Activated T-cell treated with anti-CD3 and anti-CD28 coated beads for 48 hours (primary cell): ENCODE measurements around the gene MTRFR.
A peak's percentile ranks its signal among the peaks of the same experiment; 100 is the strongest.
"Not testable (repeated sequence)": the region's sequence is repeated elsewhere in the genome, so short reads cannot be mapped to it uniquely, and the experiment has no call there.

Source experiments
- DNase-seq: peaks from one replicate; pipeline ENCODE4 v3.0.0-alpha.2; 2020; ENCODE audit warnings: low read depth

The MTRFR gene

GRCh38 chr12:123248996-123249741 lies 15.9 kb downstream of the MTRFR start:
- DNase-seq = not testable (repeated sequence)

GRCh38 chr12:123250471-123251383 lies 17.5 kb downstream of the MTRFR start:
- DNase-seq = no peak

DNA sequence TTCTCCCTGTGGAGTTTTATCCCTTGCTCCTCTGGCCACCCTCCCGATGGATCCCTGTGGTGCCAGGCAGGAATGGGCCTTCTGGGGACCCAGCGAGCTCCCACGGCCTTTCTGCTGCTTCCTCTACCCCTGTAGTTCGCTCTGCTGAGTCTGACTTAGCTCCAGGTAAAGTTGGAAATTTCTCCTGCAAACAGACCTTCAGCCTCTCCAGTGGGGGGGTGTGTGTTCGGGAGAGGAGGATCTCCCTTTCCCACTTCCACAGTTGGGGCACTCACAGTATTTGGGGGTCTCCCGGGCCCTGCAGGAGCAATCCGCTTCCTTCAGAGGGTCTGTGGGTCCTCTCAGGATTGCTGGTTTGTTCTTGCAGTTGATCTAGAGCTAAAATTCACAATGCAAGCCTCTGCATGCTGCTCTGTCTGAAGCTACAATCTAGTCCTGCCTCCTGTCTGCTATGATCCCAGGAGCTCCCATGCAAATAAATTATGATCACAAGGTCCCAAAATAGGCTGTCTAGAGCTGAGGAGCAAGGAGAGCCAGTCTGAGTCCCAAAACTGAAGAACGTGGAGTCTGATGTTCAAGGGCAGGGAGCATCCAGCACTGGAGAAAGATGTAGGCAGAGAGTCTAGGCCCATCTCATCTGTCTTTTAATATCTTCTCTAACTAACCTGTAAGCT lies 18.3 kb downstream of the MTRFR start:
- DNase-seq = no peak

DNA sequence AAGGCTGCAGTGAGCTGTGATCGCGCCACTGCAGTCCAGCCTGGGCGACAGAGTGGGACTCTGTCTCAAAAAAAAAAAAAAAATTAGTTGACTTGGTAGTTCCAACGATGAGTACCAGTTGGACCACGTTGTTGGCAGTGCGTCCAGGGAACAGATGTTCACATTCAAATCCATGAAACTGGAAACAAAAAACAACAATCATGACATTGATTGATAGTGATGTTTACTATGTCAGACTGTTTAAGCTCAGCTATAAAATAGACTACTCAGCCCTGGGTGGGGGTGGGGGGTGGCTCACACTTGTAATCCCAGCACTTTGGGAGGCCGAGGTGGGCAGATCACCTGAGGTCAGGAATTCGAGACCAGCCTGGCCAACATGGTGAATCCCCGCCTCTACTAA lies 19.1 kb downstream of the MTRFR start:
- not testable (repeated sequence) for DNase-seq

DNA sequence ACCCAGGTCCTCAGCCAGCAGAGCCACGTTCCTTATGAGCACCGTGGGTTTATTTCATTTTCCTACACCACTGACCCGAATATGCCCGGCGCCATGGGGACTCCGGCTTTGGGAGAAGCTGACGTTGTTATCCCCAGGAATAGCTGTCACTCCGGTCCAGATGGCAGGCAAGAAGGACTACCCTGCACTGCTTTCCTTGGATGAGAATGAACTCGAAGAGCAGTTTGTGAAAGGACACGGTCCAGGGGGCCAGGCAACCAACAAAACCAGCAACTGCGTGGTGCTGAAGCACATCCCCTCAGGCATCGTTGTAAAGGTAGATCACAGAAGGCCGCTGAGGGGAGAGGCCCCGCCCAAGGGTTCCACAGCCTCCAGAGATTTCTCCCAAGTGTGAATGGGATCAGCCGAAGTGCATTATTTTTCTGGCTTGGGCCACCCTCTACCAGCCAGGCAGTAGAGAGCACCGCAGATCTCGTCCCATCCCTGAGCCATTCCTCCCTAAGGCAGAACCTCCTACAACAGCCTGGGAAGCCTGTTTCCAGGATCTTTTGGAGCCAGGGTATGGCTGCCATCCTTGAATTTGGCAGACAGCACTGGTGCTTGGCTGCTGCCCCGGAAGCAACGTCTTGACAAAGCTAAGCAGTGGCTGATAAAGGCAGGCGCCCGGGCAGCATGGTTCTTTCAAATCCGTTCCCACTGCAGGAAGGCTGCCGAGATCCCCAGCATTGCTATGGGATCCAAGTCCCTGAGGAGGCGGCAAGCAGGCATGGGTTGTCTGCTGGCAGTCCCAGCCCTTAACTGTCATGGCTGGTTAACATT lies 20.6 kb downstream of the MTRFR start:
- no peak for DNase-seq

DNA sequence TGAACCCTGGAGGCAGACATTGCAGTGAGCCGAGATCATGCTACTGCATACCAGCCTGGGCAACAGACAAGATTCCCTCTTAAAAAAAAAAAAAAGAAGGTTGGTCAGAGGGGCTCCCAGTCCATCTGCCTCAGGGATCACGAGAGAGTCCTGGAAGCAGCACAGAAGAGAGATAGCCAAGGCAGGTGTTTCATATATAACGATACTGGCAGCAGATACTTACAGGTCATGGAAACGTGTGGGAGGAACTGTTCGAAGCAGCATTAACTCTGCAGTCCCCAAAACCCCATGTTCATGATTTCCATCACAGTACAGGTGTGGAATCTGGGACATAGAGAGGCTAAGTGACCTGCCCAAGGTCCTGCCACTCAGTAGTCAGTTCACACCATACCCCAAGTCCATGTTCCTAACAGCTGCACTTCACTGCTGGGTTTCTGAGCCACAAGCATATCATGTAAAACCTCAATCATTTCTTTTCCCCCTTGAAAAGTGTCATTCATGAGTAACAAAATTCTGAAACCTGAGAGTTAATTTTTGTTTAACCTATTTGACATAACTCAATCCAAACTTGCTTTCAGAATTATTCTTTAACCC lies 21.7 kb downstream of the MTRFR start:
- no peak for DNase-seq

- no peak for DNase-seq
Measured at GRCh38 chr12:123258593-123258992, 25.4 kb downstream of the MTRFR start.

GRCh38 chr12:123260081-123260480 lies 26.8 kb downstream of the MTRFR start:
- DNase-seq = no peak

GRCh38 chr12:123261196-123261595 lies 28.0 kb downstream of the MTRFR start:
- DNase-seq = no peak

DNA sequence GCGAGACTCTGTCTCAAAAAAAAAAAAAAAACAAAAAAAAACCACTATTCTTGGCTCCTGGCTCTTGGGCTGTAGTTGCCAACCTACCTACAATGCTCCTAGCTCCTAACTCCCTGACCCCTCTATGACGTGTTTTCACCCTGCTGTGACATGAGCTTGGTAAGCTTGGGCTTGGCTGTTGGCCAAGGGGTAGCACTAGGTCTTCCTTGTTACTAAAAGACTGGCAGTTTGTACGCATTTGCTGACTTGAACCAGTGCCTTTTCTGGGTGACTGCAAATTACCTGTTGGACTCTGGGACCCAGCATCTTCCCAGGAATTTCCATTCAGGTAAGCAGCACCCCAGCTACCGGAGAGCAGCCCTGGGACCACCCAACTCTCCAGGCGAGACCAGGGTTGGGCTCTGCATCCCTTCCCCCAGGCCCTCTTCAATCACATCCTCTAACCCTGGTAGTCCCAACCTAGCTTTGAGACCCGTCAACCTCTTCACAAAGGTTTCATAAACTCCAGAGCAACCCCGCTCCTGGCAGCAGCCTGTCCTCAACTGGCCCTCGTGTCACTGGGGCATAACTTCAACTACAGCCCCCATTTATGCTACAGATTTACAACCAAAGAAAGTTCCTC lies 30.1 kb downstream of the MTRFR start:
- no peak for DNase-seq

DNA sequence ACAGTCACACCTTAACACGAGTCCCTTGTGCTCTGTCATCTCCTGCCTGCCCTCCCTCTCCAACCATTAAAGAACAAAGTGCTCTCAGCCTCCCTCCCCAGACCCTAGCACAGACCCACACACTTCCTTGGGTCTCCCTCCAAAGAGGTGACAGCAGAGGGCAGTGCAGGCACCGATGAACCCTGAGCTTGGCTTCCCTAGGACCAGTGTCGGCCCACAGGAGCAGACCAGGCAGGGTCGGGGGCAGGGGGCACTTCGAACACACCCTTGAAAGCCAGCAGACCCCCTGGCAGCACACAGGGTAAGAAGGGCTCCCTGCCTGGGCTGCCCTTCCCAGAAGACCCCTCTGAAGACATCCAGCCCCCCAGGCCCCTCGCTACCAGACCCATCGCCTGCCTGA lies 31.4 kb downstream of the MTRFR start:
- DNase-seq = no peak

- no peak for DNase-seq
Measured at GRCh38 chr12:123265851-123266678, 32.8 kb downstream of the MTRFR start.

- no peak for DNase-seq
Measured at GRCh38 chr12:123266679-123267277, 33.5 kb downstream of the MTRFR start.

GRCh38 chr12:123267335-123267920 lies 34.2 kb downstream of the MTRFR start:
- no peak for DNase-seq

GRCh38 chr12:123267991-123268843 lies 35.0 kb downstream of the MTRFR start:
- DNase-seq = no peak

DNA sequence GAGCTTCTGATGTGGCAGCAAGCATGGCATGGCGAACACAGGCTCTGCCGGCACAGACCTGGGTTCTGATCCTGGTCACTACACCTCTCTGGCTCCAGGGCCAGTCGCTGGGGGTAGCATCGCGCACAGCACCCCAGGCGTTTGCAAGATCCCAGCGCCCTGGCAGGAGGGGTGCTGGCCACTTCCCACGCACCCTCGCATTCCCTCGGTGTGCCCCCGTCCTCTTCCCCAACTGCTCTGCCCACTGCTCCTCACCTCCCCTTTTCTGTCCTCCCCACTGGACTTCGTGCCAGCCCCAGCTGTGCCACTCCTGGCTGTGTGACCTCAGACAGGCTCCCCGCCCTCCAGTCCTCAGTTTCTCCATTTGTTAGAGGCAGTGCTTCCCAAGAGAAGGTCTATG lies 35.6 kb downstream of the MTRFR start:
- DNase-seq = no peak

DNA sequence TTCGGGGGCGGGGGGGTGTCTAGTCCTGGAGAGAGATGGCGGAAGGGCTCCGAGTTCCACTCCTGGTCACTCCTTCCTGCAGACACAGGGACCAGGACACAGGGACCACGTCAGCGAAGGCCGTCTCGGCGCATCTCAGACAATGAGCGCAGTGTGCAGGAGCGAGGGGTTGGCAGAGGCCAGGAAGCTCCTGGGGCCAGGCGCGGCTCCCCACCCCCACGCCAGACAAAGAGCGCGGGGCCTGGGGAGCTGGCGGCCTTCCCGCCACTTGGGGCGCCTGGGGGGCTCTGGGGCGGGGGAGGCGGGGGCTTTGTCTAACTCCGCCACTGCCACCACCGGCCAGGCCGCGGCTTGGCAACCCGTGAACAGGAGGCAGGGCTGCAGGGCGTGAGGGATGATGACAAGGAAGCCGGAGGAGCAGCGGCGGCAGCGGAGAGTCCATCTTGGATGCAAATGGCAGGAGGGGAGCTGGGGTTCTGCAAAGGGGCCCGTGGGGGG lies 36.2 kb downstream of the MTRFR start:
- peak; percentile 39 for DNase-seq

- no peak for DNase-seq
Measured at GRCh38 chr12:123269896-123270213, 36.6 kb downstream of the MTRFR start.
